Measurements from ENCODE around the gene B3GNT7.
"Not testable (repeated sequence)": the region's sequence is repeated elsewhere in the genome, so short reads cannot be mapped to it uniquely, and the experiment has no call there.

B3GNT7 gene, protein sequence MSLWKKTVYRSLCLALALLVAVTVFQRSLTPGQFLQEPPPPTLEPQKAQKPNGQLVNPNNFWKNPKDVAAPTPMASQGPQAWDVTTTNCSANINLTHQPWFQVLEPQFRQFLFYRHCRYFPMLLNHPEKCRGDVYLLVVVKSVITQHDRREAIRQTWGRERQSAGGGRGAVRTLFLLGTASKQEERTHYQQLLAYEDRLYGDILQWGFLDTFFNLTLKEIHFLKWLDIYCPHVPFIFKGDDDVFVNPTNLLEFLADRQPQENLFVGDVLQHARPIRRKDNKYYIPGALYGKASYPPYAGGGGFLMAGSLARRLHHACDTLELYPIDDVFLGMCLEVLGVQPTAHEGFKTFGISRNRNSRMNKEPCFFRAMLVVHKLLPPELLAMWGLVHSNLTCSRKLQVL

DNA sequence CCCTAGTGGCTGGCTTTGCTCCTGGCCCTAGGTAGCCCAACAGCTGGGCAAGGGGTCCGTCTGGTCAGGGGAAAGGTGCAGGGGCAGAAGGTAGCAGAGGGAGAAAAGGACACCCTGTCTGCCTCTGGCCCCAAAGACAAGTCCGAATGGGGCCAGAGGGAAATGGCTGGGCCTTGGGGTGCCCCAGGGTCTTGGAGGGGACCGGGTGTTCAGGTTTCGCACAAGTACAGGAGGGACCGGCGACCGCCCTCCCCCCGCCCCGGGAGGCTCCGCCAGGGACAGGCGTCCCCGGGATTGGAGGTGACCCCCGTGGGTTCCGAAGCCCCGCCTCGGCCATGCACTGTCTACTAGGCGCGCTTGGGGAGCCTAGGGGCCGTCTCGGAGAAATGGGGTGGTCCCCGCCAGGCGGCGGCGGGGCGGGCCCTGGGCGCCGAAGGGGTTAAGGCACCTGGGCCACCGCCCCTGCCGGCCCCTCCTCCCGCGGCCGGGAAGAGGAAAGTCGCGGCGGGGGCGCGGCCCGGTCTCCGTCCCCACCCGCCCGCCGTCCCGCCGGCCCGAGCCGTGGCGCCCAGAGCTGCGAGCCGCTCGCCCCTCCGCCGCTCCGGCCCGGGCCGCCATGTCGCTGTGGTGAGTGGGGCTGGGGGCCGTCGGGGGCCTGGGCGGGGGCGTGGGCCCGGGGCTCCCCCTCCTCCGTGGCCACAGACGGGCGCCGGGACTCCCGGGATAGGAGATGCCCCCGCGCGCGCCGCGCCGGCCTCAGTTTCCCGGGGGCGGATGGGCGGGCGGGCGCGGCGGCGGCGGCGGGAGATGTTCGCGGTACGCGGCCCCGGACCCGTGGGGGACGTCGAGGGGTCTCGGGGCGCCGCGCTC, at the start of gene B3GNT7:
Gene B3GNT7 (plus strand): TSS at position 523 of the 870 bp plus-strand sequence. CDS start 94 bp downstream, at position 617.
- DNase-seq (ENCODE audit: low read depth in 2 of 2), result no peak

DNA sequence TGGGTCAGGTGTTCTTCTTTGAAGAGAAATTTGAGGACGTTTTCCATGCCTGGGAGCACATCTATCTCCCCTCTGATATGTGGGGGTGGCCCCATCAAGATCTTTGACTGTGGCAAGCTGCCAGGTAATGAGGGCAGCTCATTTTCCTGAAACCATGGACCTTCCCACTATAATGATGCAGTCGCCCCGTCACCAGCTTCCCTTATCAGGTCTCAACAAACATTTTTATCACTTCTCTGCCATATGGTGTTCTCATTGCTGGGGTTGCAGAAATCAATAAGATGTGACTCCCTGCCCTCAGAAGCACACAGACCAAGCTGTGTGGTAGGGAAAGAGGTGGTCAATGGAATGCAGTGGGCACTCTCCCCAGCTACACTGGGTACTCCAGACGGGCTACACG, 48.4 kb upstream of the B3GNT7 start:
- no peak for DNase-seq (ENCODE audit: low read depth in 2 of 2)

DNA sequence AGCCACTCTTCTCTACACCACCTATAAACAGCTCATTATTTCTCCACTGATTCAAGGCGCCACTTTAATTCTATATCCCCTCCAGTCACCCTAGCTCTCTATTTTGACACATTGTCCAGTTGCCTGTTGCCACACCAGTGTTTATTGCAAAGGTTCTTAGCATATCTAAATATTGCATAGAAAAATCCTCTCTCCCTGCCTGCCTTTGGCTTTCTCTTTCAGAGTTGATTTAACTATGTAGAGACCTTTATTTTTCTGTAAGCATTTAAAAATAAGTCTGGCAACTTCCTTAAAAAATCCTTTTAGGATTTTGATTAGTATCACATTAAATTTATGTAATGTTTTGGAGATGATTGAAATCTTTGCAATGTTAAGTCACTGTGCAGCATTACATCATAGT, 47.9 kb upstream of the B3GNT7 start:
- DNase-seq (ENCODE audit: low read depth in 2 of 2), result no peak

DNA sequence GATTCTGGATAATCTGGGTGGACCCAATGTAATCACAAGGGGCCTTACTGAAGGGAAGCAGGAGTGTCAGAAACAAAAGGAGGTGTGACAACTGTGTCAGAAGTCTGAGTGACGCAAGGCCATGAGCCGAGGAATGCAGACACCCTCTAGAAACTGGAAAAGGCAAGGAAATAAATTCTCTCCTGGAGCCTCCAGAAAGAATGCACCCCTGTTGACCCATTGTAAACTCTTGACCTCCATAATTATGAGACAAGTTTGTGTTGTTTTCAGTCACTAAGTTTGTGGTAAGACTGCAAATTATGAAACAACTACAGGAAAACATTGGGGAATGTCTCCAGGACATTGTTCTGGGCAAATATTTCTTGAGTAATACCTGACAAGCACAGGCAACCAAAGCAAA, 47.3 kb upstream of the B3GNT7 start:
- no peak for DNase-seq (ENCODE audit: low read depth in 2 of 2)

DNA sequence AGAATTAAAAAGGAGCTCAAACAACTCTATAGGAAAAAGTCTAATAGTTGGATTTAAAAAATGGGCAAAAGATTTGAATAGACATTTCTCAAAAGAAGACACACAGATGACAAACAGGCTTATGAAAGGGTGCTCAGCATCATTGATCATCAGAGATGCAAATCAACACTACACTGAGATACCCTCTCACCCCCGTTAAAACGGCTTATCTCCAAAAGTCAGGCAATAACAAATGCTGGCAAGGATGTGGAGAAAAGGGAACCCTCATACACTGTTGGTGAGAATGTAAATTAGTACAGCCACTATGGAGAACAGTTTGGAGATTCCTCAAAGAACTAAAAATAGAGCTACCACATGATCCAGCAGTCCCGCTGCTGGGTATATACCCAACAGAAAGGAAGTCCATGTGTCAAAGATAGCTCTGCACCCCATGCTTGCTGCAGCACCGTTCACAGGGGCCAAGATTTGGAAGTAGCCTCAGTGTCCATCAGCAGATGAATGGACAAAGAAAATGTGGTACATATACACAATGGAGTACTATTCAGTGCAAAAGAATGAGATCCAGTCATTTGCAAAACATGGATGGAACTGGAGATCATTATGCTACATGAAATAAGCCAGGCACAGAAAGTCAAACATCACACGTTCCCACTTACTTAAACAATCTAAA, 46.7 kb upstream of the B3GNT7 start:
- no peak for DNase-seq (ENCODE audit: low read depth in 2 of 2)

DNA sequence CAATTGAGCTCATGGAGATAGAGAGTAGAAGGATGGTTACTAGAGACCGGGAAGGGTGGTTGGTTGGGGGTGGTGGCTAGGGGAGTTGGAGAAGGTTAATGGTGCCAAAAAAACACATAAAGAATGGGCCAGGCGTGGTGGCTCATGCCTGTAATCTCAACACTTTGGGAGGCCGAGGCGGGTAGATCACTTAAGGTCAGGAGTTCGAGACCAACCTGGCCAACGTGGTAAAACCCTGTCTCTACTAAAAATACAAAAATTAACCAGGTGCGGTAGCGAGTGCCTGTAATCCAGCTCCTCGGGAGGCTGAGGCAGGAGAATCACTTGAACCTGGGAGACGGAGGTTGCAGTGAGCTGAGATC, 46.2 kb upstream of the B3GNT7 start:
- DNase-seq (ENCODE audit: low read depth in 2 of 2), result not testable (repeated sequence)

DNA sequence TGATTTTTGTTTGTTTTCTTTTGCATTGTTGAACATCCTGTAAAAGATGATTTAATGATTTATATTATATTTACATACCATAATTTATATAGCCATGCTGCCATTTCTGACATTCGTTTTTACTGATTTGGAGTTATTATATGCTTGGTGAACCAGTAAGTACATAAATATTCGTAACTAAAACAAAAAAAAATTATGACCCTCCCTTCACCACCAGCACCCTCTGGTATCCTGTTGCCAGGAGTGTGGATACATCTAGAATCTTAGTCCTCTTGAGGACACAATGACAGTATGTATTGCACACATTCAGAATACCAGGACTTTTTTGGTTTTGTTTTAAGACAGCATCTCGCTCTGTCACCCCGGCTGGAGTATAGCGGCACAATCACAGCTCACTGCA, 43.9 kb upstream of the B3GNT7 start:
- no peak for DNase-seq (ENCODE audit: low read depth in 2 of 2)

DNA sequence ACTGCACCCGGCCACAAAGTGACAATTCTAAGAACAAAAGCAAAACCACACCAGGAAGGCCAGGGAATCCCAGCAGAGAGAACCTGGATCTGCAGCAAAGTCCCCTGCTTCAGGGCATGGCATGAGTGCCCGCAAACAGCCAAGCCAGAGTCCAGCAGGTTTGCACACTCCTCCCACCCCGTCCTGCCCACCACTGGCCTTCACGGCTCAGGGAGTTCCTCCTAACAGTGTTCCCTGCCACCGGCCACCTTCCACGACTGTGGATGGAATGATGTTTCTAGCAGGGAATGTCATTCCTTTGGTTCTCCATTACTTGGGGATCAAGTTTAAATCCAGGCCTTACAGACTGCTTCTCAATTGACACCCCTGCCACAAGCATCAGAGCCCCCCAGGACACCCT, 42.0 kb upstream of the B3GNT7 start:
- DNase-seq (ENCODE audit: low read depth in 2 of 2), result no peak

DNA sequence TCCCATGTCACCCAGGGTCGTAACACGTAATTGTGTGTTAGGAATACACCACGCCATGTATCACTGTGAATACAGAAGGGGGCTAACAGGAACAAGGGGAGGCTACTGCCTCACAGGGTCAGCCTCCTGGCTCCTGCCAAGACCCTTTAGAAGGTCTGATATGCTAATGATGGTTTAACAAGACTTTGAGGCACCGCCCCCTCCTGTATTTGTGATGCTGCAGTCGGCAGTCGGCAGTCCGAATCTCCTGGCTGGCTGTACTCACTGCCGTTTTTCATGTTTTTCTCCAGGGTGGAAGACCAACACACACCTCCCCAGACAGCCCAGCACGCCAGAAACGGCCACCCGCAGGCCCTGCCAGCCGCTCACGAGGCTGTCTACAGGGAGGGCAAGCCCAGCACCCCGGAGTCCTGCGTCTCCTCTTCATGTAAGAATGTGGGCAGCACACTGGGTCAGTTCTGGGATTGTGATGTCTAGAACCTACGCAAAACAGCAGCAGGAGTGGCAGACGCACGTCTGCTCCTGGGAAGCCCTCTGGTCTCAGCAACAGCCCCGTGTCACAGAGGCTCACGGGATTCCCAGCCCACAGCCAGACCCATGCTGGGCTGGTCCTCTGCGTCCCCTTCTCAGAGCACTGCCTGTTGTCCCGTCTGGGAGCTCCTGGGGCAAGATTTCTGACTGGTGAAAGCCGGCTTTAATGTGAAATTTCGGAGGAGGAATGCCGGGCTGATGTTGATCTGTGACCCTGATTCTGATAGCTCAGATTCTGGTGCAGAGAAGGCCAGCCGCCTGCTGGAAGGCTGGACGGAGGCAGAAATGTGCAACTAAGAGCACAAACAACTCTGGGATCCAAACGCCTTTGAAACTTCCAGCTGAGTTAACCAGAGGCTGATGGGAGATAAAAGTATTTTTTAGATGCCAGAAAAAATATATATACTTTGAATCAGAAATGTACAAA, 39.7 kb upstream of the B3GNT7 start:
- DNase-seq (ENCODE audit: low read depth in 2 of 2), result no peak

DNA sequence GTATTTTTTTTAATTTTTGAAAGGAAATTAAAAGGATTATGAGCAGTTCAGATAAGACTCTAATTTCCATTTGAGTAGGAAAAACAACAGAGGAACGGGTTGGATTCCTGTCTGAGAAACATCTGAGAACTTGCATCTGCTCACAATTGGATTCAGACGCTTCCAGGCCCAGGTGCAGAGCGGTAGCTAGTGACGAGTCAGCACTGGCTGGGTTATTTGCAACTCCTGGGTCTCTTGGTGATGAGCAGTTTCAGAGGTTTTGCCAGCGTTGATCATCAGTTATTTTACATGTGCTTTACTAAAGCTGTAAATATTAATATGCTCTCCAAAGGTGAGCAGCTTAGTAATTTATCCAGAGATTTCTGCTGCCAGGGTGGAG, 39.1 kb upstream of the B3GNT7 start:
- no peak for DNase-seq (ENCODE audit: low read depth in 2 of 2)

DNA sequence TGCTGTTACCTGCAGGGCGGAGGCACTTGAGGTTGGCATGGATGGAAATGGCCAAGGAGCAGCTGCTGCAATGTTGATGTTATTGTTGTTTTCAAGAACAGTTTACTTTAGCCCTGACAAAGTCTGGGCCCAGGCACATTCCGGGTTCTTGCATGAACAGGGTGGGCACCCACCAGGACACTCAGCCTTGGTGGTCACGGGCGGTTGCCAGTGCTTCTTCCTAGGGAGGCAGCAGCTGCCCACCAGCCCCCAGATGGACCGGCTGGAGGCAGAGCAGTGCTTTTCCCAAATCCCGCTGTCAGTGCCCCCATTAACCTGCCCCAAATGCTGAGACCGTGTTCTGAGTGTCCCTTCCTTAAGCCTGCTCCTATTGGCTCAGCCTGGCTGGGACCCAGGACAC, 38.5 kb upstream of the B3GNT7 start:
- DNase-seq (ENCODE audit: low read depth in 2 of 2), result no peak

DNA sequence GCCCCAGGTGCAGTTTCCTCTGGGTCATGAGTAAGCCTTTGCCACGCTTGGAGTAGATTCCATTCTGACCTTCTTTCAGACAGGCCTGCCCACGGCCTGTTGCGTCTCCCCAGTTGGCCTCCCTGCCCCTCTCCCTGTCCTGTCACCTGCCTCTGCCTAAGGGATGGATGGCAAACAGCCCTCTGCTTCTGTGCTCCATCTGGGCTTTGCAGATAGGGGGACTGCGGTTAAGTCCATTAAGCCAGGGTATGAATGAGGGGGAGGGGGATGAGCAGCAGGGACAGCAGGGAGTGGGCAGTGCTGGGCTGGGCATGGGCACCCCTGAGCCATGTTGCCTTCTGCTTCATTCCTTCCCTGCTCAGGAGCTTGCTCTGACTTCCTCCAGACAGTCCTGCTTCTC, 37.6 kb upstream of the B3GNT7 start:
- DNase-seq (ENCODE audit: low read depth in 2 of 2), result no peak

DNA sequence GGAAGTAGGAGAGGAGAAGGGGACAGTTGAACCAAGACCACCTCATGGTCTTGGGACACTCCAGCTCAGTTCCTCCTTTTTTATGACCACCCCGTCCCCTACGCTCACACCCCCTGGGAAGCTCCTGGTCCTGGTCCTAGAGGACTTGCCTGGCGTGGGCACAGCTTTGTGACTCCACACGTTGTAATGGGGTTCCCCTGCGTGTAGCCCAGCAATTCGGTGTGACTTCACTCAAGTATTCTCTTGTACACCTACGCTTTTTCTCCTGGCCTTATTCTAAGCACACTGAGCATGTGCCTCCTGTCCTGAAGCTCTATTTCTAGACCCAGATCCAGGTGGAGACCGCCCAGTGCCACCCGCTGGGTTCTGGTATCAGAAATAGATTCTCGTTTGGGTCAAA, 36.1 kb upstream of the B3GNT7 start:
- no peak for DNase-seq (ENCODE audit: low read depth in 2 of 2)

DNA sequence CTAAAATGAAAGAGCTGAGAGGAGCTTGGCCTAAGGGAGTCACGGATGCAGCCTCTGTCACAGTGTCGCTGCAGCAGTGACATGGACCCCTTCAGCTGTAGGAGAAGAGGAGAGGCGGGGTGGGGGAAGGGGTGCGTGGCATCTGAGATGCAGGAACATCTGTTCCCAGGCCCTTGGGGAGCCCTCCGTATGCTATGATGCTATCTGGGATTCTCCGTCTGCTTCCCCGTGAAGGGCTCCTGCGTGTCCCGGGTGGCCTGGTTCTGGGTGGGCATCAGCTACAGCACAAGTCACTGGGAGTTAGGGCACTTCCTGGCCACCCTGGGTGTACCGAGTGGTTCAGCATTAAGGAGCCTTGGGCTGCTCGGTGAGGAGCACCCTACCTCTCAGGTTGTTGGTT, 35.6 kb upstream of the B3GNT7 start:
- DNase-seq (ENCODE audit: low read depth in 2 of 2), result no peak

DNA sequence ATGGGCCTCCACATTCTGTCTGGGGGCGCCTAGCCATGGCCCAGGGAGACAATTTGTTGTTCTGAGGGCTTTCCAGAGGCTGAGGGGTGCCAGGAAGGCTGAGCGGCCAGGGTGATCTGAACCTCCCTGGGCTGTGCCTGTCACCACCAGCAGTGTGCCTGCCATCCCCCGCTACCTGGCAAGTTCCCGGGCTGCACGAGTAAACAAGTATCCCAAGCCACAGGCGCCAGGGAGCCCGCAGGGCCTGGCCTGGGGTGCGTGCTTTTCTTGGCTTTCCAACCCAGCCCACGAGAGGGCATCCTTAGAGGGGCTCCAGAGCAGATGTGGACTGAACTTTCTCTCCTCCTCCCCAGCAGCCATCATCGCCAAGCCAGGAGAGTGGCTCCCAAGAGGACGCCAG, 35.1 kb upstream of the B3GNT7 start:
- DNase-seq (ENCODE audit: low read depth in 2 of 2), result no peak

DNA sequence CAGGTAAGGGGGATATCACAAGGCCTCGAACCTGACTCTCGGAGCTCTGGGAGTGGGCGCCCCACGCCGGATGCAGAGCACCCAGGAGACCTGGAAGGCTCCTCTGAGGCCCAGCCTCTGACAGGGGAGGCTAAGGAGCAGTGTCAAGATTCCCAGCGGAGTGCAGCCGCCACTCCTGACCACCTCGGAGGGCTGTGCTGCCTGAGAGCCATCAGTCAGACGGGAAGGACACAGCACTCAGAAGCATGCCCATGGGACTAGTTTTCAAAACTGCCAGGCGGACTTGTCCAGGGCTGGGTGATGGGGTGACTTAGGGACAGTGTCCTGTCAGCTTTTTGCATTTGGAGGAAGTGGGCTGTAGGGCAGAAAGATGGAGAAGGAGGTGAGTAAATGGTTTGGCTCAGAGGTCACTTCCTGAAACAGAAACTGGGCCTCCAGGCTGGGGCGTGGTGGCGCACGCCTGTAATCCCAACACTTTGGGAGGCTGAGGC, 34.6 kb upstream of the B3GNT7 start:
- DNase-seq (ENCODE audit: low read depth in 2 of 2), result no peak

DNA sequence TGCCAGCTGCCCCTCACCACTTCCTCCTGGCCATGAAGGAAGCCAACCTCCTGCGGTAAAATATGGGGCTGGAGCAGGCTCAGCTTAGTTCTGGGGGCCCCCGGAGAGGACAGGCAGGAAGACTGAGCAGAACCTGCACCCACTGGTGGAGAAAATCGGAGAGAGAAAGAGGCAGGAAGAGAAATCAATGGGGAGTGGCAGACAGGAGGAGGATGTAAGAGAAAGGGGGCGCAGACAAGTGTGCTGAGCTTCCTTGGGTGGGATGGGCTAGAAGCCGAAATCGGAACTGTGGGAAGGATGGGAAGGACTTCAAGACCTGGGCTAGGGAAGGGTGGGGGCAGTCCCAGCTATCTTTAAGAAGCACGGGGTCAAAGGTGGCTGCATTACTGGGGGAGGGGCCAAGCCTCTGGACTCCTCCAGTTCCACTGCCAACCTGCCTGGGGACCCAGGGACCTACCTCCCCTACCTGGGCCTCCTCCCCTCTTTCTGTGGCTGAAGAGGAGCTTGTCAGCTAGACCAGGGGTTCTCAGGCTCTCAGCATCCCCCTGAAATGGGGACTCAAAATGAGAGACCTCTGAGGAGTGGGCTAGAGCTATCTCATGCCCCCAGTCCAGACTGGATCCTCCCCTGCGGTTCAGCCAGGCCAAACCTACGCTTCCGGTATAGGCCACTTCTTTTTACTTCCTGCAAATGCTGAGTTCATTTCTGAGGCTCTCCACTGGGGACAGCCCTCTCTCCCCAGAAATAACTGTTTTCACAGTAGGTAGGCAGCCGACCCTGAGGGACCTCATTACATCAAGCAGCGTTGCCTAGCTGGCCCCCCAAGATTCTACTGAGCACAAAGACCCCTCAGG, 33.6 kb upstream of the B3GNT7 start:
- DNase-seq (ENCODE audit: low read depth in 2 of 2), result no peak

DNA sequence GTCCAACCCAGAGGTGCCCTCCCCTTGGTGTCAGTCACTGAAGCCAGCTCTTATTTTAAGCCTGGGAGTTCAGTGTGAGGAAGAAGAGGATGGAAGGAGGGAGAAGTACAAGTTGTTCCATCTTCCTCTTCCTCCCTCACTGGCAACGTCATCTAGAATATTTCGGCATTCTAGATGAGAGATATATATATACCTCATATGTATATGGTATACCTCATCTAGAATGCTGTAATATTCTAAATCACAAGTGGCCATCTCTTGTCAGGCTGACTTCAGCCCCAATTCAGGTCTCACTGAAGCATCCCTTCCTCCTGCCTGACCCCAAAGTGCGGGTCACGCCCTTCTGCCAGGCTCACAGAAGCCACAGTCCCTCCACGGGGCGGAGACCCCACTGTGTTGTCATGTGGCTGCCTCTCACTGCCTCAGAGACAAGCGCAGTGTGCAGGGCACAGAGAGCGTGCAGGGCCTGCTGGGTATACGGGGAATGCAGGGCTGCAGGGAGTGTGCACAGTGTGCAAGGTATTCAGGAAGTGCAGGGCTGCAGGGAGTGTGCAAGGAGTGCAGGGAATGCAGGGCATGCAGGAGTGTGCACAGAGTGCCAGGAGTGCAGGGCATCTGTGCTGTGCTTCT, 32.8 kb upstream of the B3GNT7 start:
- no peak for DNase-seq (ENCODE audit: low read depth in 2 of 2)

DNA sequence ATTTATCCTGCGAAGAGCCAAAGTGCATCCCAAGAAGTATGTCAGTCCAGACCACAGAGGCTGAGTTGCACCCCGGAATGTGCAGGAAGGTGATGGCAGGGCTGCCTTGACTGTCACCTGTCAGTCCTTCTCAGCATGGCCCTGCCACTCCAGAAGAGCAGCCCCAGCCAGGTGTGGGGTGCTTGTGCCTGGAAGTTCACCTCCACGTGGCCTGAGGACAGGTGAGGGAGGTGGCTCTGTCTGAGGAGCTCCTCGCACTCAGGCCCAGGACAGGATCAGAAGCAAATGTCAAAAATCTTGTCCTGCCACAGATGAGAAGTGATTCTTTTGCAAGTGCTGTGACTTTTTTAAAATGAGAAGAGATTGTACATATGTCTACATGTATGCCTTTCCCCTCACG, 31.4 kb upstream of the B3GNT7 start:
- DNase-seq (ENCODE audit: low read depth in 2 of 2), result no peak
